H9 (cell line): ENCODE results near the gene PAPOLA. TPM values are rescaled to one million over a fixed set of nuclear protein-coding genes. Genes with fewer than 3 reads are reported as not detected.

Experiments
- DNase-seq: peaks from one replicate; pipeline ENCODE4 v3.0.0-alpha.2; 2017
- H2AFZ ChIP-seq: one replicate; pipeline ENCODE4 v1.6.1; 2013; ENCODE audit warnings: mild to moderate bottlenecking, low read length, control low read depth, moderate library complexity
- H2AK5ac ChIP-seq: 2 replicates; pipeline ENCODE4 v1.6.1; 2013; ENCODE audit warnings: low read length, control low read depth, mixed read lengths; ENCODE audit not compliant: insufficient read length
- H2BK120ac ChIP-seq: one replicate; pipeline ENCODE4 v1.6.1; 2013; ENCODE audit warnings: low read depth, mild to moderate bottlenecking, low read length, control low read depth, inconsistent platforms; ENCODE audit not compliant: poor library complexity, severe bottlenecking
- H2BK12ac ChIP-seq: 2 replicates; pipeline ENCODE4 v1.6.1; 2013; ENCODE audit warnings: low read length, control low read depth, mixed read lengths, low read depth; ENCODE audit not compliant: insufficient read length
- H2BK15ac ChIP-seq: 2 replicates; pipeline ENCODE4 v1.6.1; 2013; ENCODE audit warnings: low read depth, low read length, control low read depth
- H2BK20ac ChIP-seq: one replicate; pipeline ENCODE4 v1.6.1; 2013; ENCODE audit warnings: low read depth, mild to moderate bottlenecking, low read length, control low read depth, inconsistent platforms; ENCODE audit not compliant: poor library complexity, severe bottlenecking
- H2BK5ac ChIP-seq: 2 replicates; pipeline ENCODE4 v1.6.1; 2013; ENCODE audit warnings: low read length, control low read depth, mixed read lengths; ENCODE audit not compliant: insufficient read length
- H3K14ac ChIP-seq: 2 replicates; pipeline ENCODE4 v1.6.1; 2013; ENCODE audit warnings: low read length, control low read depth; ENCODE audit not compliant: insufficient read depth
- H3K18ac ChIP-seq: 2 replicates; pipeline ENCODE4 v1.6.1; 2013; ENCODE audit warnings: low read depth, mild to moderate bottlenecking, mixed read lengths, low read length, control low read depth; ENCODE audit not compliant: insufficient read length
- H3K23ac ChIP-seq: 2 replicates; pipeline ENCODE4 v1.6.1; 2013; ENCODE audit warnings: low read length, control low read depth, mixed read lengths, low read depth; ENCODE audit not compliant: insufficient read length
- H3K23me2 ChIP-seq: 2 replicates; pipeline ENCODE4 v1.6.1; 2013; ENCODE audit warnings: low read depth, mild to moderate bottlenecking, mixed read lengths, low read length, control low read depth; ENCODE audit not compliant: insufficient read length, poor library complexity, severe bottlenecking
- H3K27ac ChIP-seq: 2 replicates; pipeline ENCODE4 v1.5.1; 2013; ENCODE audit warnings: low read length, control low read depth, mixed read lengths, low read depth; ENCODE audit not compliant: insufficient read length
- H3K27me3 ChIP-seq: 2 replicates; pipeline ENCODE4 v1.6.1; 2013; ENCODE audit warnings: low read length, control low read depth, inconsistent platforms; ENCODE audit not compliant: insufficient read depth
- H3K4ac ChIP-seq: 2 replicates; pipeline ENCODE4 v1.6.1; 2013; ENCODE audit warnings: low read depth, mild to moderate bottlenecking, control low read depth, inconsistent platforms, low read length, moderate library complexity
- H3K4me1 ChIP-seq: 2 replicates; pipeline ENCODE4 v1.6.1; 2013; ENCODE audit warnings: low read length, control low read depth, inconsistent platforms; ENCODE audit not compliant: insufficient read depth
- H3K4me2 ChIP-seq: 2 replicates; pipeline ENCODE4 v1.6.1; 2013; ENCODE audit warnings: low read length, control low read depth, mixed read lengths; ENCODE audit not compliant: insufficient read length, insufficient read depth
- H3K56ac ChIP-seq: 2 replicates; pipeline ENCODE4 v1.6.1; 2013; ENCODE audit warnings: low read depth, mild to moderate bottlenecking, mixed read lengths, low read length, control low read depth; ENCODE audit not compliant: insufficient read length
- H3K79me1 ChIP-seq: 2 replicates; pipeline ENCODE4 v1.6.1; 2013; ENCODE audit warnings: low read depth, mild to moderate bottlenecking, moderate library complexity, low read length, control low read depth, inconsistent platforms; ENCODE audit not compliant: insufficient read depth, poor library complexity, severe bottlenecking
- H3K79me2 ChIP-seq: 2 replicates; pipeline ENCODE4 v1.6.1; 2013; ENCODE audit warnings: low read length, control low read depth, inconsistent platforms; ENCODE audit not compliant: insufficient read depth
- H3K9ac ChIP-seq: 2 replicates; pipeline ENCODE4 v1.6.1; 2013; ENCODE audit warnings: low read length, control low read depth, mixed read lengths; ENCODE audit not compliant: insufficient read length; ENCODE audit errors: extremely low read depth
- H3K9me3 ChIP-seq: one replicate; pipeline ENCODE4 v1.6.1; 2013; ENCODE audit warnings: low read depth, low read length, inconsistent platforms; ENCODE audit not compliant: control insufficient read depth
- H3T11ph ChIP-seq: one replicate; pipeline ENCODE4 v1.6.1; 2013; ENCODE audit warnings: mild to moderate bottlenecking, low read length, control low read depth, inconsistent platforms
- H4K20me1 ChIP-seq: one replicate; pipeline ENCODE4 v1.6.1; 2013; ENCODE audit not compliant: control insufficient read depth, insufficient read length, insufficient read depth
- H4K5ac ChIP-seq: 2 replicates; pipeline ENCODE4 v1.6.1; 2013; ENCODE audit warnings: low read depth, mild to moderate bottlenecking, mixed read lengths, low read length, control low read depth; ENCODE audit not compliant: insufficient read length
- H4K8ac ChIP-seq: replicated peaks from 2 replicates; pipeline ENCODE4 v1.6.1; 2013; ENCODE audit warnings: low read length, control low read depth, mixed read lengths, low read depth; ENCODE audit not compliant: insufficient read length
- H4K91ac ChIP-seq: 2 replicates; pipeline ENCODE4 v1.6.1; 2013; ENCODE audit warnings: low read depth, mild to moderate bottlenecking, moderate library complexity, mixed read lengths, low read length, control low read depth; ENCODE audit not compliant: insufficient read length
- H3K27ac Mint-ChIP-seq, 3 experiments: 2 replicates in 2 of 3; 3 replicates in 1 of 3; pipeline ENCODE4 v1.8.0; 2020 to 2021; ENCODE audit warnings: mixed read lengths in 3 of 3, mild to moderate bottlenecking in 1 of 3, moderate library complexity in 1 of 3
- H3K27me3 Mint-ChIP-seq: 2 replicates; pipeline ENCODE4 v1.8.0; 2021; ENCODE audit warnings: low read depth, mild to moderate bottlenecking, moderate library complexity, mixed read lengths
- H3K36me3 Mint-ChIP-seq, 3 experiments: 2 replicates in 2 of 3; 3 replicates in 1 of 3; pipeline ENCODE4 v1.8.0; 2020 to 2021; ENCODE audit warnings: low read depth in 3 of 3, mixed read lengths in 3 of 3; ENCODE audit not compliant: insufficient read depth in 1 of 3
- H3K4me1 Mint-ChIP-seq, 2 experiments: 2 replicates each; pipeline ENCODE4 v1.8.0; 2020; ENCODE audit warnings: mixed read lengths in 2 of 2
- H3K4me3 Mint-ChIP-seq, 2 experiments: 2 replicates in 1 of 2; 3 replicates in 1 of 2; pipeline ENCODE4 v1.8.0; 2020 to 2021; ENCODE audit warnings: mild to moderate bottlenecking in 2 of 2, mixed read lengths in 2 of 2, moderate library complexity in 1 of 2
- H3K9me3 Mint-ChIP-seq, 2 experiments: 2 replicates in 1 of 2; 3 replicates in 1 of 2; pipeline ENCODE4 v1.8.0; 2020; ENCODE audit warnings: mild to moderate bottlenecking in 2 of 2, mixed read lengths in 2 of 2, moderate library complexity in 1 of 2
- CTCF ChIP-seq: fragments of 200-600 bp; sonication (generic); conservative IDR thresholded peaks from 3 replicates; pipeline ENCODE4 v1.8.0; 2021; ENCODE audit warnings: antibody characterized with exemption, mild to moderate bottlenecking
- WGBS: extraction: QIAGEN DNeasy Blood & Tissue Kit; methylation state at CpG from one replicate; pipeline ENCODE4 v1.1.7; 2013; ENCODE audit warnings: missing lambda C conversion rate, low lambda C conversion rate, mixed read lengths; ENCODE audit not compliant: insufficient read length; ENCODE audit errors: extremely low coverage; 5-methylcytosine and 5-hydroxymethylcytosine counted together
- total RNA-seq: library from RNA; stranded (reverse); gene quantifications from 2 replicates; pipeline ENCODE4 v1.2.1, GENCODE V29; 2021

PAPOLA gene
- total RNA-seq, 1 experiment from 2014 or later, result 188 TPM

DNA sequence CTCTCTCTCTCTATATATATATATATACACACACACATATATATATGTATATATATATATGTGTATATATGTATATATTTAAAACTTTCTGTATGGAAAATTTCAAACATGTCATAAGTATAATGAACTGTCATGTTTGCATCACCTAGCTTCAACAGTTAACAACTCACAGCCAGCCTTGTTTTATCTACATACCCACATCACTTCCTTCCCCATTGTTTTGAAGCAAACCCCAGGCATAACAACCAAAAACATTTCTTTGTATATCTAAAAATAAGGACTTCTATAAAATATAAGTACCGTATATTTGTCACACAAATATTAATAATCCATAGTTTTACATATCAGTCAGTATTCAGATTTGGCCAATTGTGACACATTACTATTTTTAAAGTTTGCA lies 57.4 kb downstream of the PAPOLA start:
- DNase-seq, result no peak
- Histone ChIP-seq H3K14ac (no peak overlapping the region), H3K18ac (no peak overlapping the region), H2BK5ac (no peak overlapping the region), H3K79me1 (no peaks in the 10 kb centered on the region), H3K27ac (no peak overlapping the region), H4K5ac (no peak overlapping the region), H2AK5ac (no peak overlapping the region), H4K20me1 (no peaks in the 10 kb centered on the region), H3K79me2 (no peaks in the 10 kb centered on the region), H3K23me2 (no peaks in the 10 kb centered on the region), H3K4me2 (no peak overlapping the region), H2BK15ac (no peak overlapping the region), H3K4me1 (no peaks in the 10 kb centered on the region), H3K23ac (no peak overlapping the region), H3T11ph (no peak overlapping the region), H4K8ac (no peak overlapping the region), H2BK120ac (no peak overlapping the region), H3K27me3 (no peaks in the 10 kb centered on the region), H3K9ac (no peak overlapping the region), H3K9me3 (no peaks in the 10 kb centered on the region), H2BK20ac (no peak overlapping the region), H3K4ac (no peak overlapping the region), H3K56ac (no peak overlapping the region), H2BK12ac (no peak overlapping the region), H4K91ac (no peak overlapping the region), H2AFZ (no peak overlapping the region)
- WGBS, result no CpG with 5 or more reads among the region's 1 CpG
- peaks cover 24 to 77% (median 67%) of the 10 kb centered on the region in 3 experiments; a peak in 6 of 7 replicates for H3K36me3 Mint-ChIP-seq
- H3K4me1 Mint-ChIP-seq, result no peaks in the 10 kb centered on the region
- no peaks in the 10 kb centered on the region for H3K9me3 Mint-ChIP-seq
- H3K27me3 Mint-ChIP-seq, result no peaks in the 10 kb centered on the region
- no peak overlapping the region for H3K27ac Mint-ChIP-seq
- TF ChIP-seq CTCF, result no peak
- H3K4me3 Mint-ChIP-seq, result no peak overlapping the region
